Right ventricle myocardium superior (tissue), 1 donor: ENCODE results near the gene NUDT5. TPM values are rescaled to one million over a fixed set of nuclear protein-coding genes. Genes with fewer than 3 reads are reported as not detected.
"Not testable (repeated sequence)": the region's sequence is repeated elsewhere in the genome, so short reads cannot be mapped to it uniquely, and the experiment has no call there.

ENCODE experiments used
- ATAC-seq: fragments of 200-7000 bp; cut with Tn5 transposase; one replicate; pipeline ENCODE4 v1.9.1; 2020; ENCODE audit warnings: mild to moderate bottlenecking; ENCODE audit not compliant: poor library complexity
- DNase-seq: peaks from one replicate; pipeline ENCODE4 v3.0.0-alpha.2; 2020
- intact Hi-C: fragments of 100-400 bp; cut with DNase I; formaldehyde crosslinking; loops from one replicate; pipeline ENCODE4 v1.11.2; 2022
- long read RNA-seq: library from polyadenylated mRNA; unstranded; transcript quantifications from one replicate; pipeline ENCODE4 v2.0.0, GENCODE V29; 2021
- total RNA-seq: library from RNA; stranded (reverse); fragmentation: NEBNext Ultra II Directional; extraction: Animal tissue kit (Norgen Biotek cat#: 25700); gene quantifications from one replicate; pipeline ENCODE4 v1.2.1, GENCODE V29; 2021
- donor health status: DM: no; HTN: yes; CAD: no; lungs with severe emphysema.

The NUDT5 gene
- total RNA-seq: 10.0 TPM
- long read RNA-seq, partial matches to known transcripts: 0 of 2 reads
- long read RNA-seq, other reads (novel, unspliced or antisense): 2 of 2 reads

DNA sequence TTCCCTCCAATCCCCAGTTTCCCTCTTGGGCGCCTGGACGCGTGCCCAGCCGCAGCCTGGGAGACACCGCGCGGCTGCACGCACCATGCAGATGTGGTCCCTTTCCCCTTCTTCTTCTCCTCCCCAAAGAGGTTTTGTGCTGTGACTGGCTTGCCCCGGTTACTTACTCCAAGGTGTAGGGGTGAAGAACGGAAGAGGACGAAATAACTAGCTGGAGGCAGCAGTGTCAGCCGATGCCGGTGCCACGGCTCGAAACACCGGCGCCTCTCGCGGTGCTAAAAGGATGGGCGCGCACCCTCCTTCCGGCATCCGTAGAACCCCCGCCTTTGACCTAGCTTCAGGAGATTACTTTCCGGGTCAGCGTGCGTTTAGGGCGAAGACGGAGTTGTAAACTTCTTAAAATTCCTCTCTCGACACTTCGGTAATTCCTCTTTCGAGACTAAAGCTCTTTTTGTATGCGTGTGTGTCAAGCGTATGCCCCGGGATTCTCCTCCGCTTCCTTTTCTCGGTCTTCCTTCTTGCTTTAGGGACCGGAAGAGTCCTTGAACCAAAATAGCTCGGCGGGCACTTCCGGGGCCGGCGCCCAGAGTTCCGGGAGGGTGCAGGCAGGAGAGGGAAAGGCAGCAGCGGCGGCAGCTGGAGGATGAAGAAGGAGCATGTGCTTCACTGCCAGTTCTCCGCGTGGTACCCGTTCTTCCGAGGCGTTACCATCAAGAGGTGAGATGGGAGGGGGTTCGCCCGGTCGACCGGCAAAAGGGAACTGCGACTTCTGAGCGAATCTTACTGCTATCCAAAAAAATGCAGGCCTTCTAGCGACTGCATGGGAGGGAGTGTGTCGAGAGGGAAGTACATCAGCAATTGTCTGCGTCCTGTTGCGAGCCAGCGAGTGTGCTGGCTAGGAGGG is at the start of gene NUDT5, which contains the start of gene CDC123:
NUDT5 (minus strand) TSS at position 289 of the 904 bp plus-strand sequence. CDS start 9,600 bp downstream, outside the sequence.
CDC123 (plus strand) TSS at position 586 of the 904 bp plus-strand sequence; CDS start at position 644, 58 bp downstream.
- intact Hi-C loops: no loop called here
- DNase-seq (peak; percentile 93), ATAC-seq (peak; percentile 98)

GRCh38 chr10:12243864-12244620 is 48.4 kb upstream of the NUDT5 start:
- intact Hi-C loops: no loop called here

DNA sequence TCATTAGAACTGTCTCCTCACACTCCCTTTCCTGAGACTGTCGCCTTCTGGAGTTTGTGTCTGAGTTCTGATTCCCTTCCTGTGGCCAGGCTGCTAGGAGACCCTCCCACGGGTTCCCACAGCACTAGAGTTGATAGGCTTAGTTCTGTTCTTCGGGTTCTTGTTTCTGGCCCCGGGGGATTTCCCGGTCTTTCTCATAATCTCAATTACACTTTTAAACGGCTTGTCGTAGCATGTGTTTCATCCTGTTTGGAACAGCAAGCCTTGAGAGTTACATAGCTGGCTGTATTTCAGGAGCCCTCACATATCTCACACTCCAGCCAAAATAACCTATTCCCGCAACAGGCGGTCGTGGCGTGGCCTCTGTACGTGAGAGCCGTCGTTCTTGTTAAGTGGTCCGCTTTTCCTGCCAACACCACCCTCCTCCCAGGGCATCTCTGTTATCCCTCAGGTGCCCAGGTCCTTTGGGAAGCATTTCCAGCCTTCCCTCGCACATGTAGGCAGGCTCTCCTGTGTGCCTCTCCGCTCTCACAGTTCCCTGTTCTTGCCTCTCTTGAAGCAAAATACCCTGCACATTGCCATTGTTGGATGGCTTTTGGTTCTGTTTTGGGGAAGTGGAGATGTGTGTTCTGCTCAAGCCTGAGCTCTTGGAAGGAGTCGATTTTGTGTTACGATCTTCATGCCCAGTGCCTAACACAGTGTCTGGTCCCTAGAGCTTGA is 46.3 kb upstream of the NUDT5 start:
- peak; percentile 62 for DNase-seq
- intact Hi-C loops: no loop called here
- ATAC-seq: peak; percentile 86

More at GRCh38 chr10:12243864-12244620, 48.4 kb upstream of the NUDT5 start:
- ATAC-seq (no peak), DNase-seq (no peak)

DNA sequence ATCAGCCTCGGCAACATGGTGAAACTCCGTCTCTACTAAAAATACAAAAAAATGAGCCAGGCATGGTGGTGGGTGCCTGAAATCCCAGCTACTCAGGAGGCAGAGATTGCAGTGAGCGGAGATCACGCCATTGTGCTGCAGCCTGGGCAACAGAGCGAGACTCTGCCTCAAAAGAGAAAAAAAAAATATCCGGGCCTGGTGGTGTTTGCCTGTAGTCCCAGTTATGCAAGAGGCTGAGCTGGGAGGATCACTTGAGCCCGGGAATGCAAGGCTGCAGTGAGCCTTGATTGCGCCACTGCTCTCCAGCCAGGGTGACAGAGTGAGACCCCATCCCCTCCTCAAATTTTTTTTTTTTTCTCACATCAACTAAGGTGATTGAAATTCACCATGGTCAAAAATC is 43.1 kb upstream of the NUDT5 start:
- ATAC-seq (no peak), DNase-seq (no peak)
- intact Hi-C loops: no loop called here

DNA sequence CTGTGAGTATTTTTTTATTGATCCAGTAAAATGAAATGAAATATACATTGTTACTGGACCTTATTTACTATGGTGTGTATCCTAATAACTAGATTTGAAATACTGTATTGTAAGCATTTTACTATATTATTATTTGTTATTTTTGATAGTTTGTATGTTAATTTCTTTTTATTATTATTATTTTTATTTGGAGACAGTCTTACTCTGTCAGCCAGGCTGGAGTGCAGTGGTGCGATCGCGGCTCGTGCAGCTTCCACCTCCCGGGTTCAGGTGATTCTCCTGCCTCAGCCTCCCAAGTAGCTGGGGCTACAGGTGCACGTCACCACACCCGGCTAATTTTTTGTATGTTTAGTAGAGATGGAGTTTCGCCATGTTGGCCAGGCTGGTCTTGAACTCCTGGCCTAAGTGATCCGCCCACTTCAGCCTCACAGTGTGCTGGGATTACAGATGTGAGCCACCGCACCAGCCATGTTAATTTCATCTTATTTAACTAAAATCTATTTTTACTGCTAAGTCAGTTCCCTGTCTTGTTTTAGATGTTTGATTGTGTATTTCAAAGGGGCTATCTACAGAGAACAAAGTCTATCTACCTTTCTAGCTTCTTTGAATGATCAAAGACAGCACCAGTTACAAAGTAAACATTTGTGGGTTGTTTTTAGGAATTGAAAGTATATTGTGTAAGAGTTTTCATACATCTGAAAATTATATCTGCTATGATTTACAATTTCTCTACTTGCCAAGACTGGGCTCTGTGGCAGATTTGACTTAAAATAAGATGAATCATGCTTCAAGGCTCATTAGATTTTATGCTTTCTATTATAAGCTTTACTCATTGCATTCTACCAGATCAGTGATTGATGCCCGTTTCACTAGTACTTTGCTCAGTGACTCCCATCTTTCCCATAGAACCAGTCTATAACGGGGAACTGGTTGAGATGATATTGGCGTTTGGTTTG is 41.9 kb upstream of the NUDT5 start:
- intact Hi-C loops: no loop called here
- no peak for DNase-seq
- ATAC-seq: no peak

DNA sequence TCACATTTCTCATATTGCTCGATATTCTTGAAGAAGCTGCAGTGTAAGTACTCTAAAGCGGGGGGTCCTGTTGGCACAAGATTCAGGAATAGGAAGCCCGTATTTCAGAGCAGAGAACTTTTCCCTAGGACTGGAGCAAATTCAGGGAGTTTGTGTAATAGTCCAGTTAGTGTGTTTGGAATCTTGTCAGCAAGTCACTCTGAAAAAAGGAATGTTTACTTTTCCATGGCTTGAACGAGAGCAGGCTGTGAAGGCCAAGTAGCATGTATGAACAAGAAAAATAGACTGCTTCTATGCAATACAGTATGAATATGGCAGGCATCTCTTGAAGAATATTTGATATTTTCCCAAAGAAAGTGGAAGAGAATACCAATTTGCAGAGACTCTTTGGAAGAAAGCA is 40.1 kb upstream of the NUDT5 start:
- intact Hi-C loops: no loop called here
- peak; percentile 21 for ATAC-seq

DNA sequence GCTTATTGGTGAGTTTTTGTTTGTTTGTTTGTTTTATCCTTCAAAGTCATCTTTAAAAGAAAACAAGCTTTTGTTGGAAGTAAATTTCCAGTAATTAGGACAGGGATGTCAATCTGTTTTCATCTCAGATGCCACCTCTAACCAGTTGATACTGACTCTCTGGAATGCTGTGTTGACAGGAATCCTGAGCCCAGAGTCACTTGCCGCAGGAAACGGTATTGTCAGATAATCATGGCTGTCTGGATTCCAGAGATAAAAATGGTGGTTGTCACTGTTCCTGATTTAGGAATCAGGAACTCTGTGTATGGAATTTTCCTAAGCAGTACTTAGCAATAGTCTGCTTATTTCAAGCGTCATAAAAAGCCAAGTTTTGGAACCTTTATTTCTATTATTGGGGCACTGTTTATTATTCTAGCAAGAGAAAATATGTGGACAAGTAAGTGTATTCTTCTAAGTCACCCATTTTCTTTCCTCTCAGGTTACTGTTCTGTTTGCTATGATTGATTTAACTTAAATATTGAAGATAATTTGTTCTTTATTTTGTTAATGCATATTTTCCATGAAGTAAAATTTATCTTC is 39.5 kb upstream of the NUDT5 start:
- ATAC-seq (peak; percentile 89), DNase-seq (no peak)
- intact Hi-C loops: no loop called here

More for the DNA sequence above, 40.1 kb upstream of the NUDT5 start:
- DNase-seq: no peak

DNA sequence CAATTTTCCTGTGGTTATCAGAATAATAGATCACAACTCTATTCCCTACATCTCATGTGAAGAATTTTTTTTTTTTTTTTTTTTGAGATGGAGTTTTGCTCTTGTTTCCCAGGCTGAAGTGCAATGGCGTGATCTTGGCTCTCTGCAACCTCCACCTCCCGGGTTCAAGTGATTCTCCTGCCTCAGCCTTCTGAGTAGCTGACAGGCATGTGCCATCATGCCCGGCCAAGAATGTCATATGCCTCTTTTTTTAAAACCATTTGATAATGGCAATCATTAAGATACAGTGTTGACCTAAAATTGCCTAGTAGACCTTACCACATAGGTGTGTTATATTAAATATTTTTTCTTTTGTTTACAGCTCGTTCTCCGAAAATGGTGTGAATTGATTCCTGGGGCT is 39.0 kb upstream of the NUDT5 start:
- DNase-seq, intact Hi-C loops: not testable (repeated sequence)
- peak; percentile 68 for ATAC-seq

DNA sequence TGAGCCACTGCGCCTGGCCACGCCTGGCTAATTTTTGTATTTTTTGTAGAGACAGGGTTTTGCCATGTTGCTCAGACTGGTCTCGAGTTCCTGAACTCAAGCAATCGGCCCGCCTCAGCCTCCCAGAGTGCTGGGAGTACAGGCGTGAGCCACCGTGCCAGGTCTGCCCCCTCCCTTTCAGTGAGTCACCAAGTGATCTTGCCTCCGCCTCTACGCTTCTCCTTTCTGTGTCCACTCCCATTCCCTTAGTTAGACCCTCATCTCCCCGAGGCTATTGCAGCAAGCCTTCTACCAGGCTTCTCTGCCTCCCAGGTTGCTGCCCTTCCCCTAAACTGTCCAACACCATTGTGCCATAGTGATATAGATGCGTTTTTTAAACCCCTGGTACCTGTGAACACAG is 33.2 kb upstream of the NUDT5 start:
- no peak for DNase-seq
- ATAC-seq: no peak
- intact Hi-C loops: no loop called here

- intact Hi-C loops, DNase-seq, ATAC-seq: not testable (repeated sequence)
Observed at GRCh38 chr10:12226438-12226837, 30.7 kb upstream of the NUDT5 start.

DNA sequence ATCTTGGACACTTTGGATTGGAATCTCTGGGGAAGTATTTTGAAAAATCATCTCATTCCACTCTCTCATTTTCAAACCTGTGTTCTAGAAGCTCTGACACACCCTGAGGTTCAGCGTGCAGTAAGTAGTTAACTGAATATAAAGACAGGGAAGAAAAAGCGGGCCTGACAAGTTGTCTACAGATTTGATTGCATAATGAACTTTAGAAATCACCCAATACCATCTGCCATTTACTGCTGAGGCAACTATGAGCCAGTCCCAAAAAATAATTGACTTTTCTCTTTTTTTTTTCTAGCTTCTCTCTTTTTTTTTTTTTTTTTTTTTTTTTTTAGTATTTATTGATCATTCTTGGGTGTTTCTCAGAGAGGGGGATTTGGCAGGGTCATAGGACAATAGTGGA is 29.8 kb upstream of the NUDT5 start:
- ATAC-seq: no peak
- intact Hi-C loops: no loop called here
- DNase-seq: no peak

- ATAC-seq (no peak), DNase-seq (no peak)
- intact Hi-C loops: no loop called here
Observed at GRCh38 chr10:12221323-12222298, 25.9 kb upstream of the NUDT5 start.

GRCh38 chr10:12218991-12219390 is 23.3 kb upstream of the NUDT5 start:
- ATAC-seq (no peak), DNase-seq (no peak)
- intact Hi-C loops: no loop called here

DNA sequence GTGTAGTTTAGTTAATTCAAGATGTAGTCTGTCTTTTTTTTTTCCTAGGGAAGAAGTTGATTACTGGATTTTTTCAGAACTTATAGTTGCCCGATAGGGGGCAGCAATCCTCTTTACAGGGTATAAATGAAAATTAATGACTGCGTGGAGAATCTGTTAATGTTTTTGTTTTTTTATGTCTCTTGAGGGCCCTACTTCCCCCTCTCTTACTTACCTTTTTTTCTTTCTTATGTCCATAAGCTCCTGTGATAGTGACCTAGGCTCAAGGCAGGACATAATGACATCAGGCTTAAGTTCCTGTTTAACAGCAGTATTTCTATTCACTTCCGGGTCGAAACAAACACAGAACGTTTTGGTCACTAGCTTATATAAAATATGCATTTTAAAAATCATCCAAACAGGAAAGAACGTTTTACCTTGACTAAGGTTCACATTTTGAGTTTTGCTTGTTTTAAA is 19.1 kb upstream of the NUDT5 start:
- DNase-seq (no peak), ATAC-seq (peak; percentile 44)
- intact Hi-C loops: no loop called here

DNA sequence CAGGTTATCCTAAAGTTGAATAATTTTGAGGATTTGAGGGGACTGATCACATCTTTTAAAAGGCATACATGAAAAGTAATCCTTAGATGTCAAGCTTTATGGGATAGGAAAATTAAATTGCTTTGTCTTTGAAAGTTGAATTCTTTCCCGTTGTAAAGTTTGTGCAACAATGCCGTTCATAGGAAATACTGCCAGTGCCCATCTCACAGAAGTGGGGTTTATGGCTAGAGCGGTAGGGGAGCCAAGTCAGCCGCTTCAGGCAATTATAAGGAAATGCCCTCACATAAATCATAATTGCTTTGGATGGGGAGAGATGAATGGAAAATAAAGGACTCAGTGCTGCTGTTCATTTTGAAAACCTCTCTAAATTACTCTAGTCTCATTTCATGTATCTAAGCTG is 18.4 kb upstream of the NUDT5 start:
- no peak for ATAC-seq
- intact Hi-C loops: no loop called here

GRCh38 chr10:12213621-12214020 is 17.9 kb upstream of the NUDT5 start:
- no peak for ATAC-seq
- intact Hi-C loops: no loop called here

More for the DNA sequence above, 18.4 kb upstream of the NUDT5 start:
- DNase-seq: no peak

More at GRCh38 chr10:12213621-12214020, 17.9 kb upstream of the NUDT5 start:
- no peak for DNase-seq
